ENCODE results near the gene ITPRIPL1. TPM values are rescaled to one million over a fixed set of nuclear protein-coding genes. Genes with fewer than 3 reads are reported as not detected.

The ITPRIPL1 gene
- total and polyA plus RNA-seq, 2 of the 8 experiments (the other 6 are each of a cell fraction or from before 2014, with no cell fraction given) = 10.6 to 16.1 TPM

DNA sequence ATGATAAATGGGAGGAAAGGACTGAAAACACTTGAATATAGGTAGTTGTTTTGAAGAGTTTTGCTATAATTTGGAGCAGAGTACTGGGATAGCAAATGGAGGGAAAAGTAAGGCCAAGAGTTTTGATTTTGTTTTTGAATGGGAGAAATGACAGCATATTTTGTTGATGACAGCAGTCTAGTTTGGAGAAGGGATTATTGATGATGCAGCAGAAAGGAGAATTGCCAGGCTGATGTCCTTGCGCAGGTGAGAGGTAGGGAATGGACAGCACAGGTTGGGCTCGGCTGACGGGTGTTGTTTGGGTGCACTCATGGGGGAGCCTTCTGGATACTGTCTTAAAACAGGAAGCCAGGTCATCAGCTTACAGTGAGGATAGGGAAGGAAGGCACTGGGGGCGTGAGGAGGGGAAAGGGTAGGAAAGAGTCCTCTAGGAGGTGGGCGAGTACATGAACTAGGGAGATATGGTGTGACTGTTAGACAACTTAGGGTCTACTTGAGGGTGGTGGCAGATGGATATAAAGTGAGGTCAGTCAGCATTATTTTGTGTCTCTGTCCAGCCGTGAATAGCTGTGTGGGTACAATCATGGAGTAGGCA is 20.8 kb downstream of the ITPRIPL1 start:
- H3K18ac ChIP-seq (ENCODE audit: extremely low read depth, low read length) = no peak overlapping the region
- ChIA-PET CTCF (ENCODE audit: partially characterized antibody) (interaction anchor here (0.6 to 2.1 kb wide), 18 partner anchors 8 to 164 kb away, joined by 3 to 16 read pairs (median 4); no protein-coding TSS in a partner anchor), POLR2A (ENCODE audit: partially characterized antibody) (interaction anchor here (0.6 to 2.6 kb wide), 10 partner anchors 8 to 72 kb away, joined by 3 to 11 read pairs (median 5); partner anchors contain the start of genes ITPRIPL1 and NCAPH)
- H3K27ac ChIP-seq (ENCODE audit: low read depth, low read length) = no peak overlapping the region
- no peak overlapping the region for H2BK120ac ChIP-seq (replicated peaks; ENCODE audit: low read depth, low read length)
- H3K4me2 ChIP-seq (ENCODE audit: insufficient read depth in 1 of 2, low read depth in 2 of 2, low read length in 2 of 2) = no peak overlapping the region
- H3K56ac ChIP-seq (replicated peaks; ENCODE audit: insufficient read length, low read depth, low read length) = no peak overlapping the region
- H3K4me3 ChIP-seq (ENCODE audit: extremely low read depth in 1 of 4, insufficient read depth in 2 of 4, low read depth in 3 of 4, low read length in 4 of 4) = no peak overlapping the region
- no peak overlapping the region for H3K14ac ChIP-seq (ENCODE audit: insufficient read length)
- no peak for DNase-seq (ENCODE audit: low read depth in 1 of 2, low spot score in 2 of 2)
- FAIRE-seq = no peak
- H4K5ac ChIP-seq (ENCODE audit: insufficient read length, low read depth, low read length) = no peak overlapping the region
- no peak overlapping the region for H3K9ac ChIP-seq (replicated peaks in 1 of 4; ENCODE audit: extremely low read depth in 1 of 4, low read depth in 3 of 4, low read length in 3 of 4)
- no peak overlapping the region for H4K8ac ChIP-seq (ENCODE audit: extremely low read depth, insufficient read depth, low read length)
- 0 out of 2 replicates have a peak, but pooled peaks cover 4% of the 10 kb centered on the region for H3K79me1 ChIP-seq (ENCODE audit: low read depth, low read length)
- no peaks in the 10 kb centered on the region for H3K9me3 ChIP-seq (ENCODE audit: insufficient read depth in 2 of 2, low read depth in 1 of 2, low read length in 1 of 2)
- no peaks in the 10 kb centered on the region for H3K27me3 ChIP-seq (replicated peaks in 1 of 4; ENCODE audit: control insufficient read depth in 3 of 4, extremely low read depth in 1 of 4, insufficient read depth in 3 of 4, low read length in 3 of 4)
- no peaks in the 10 kb centered on the region for H3K23me2 ChIP-seq (ENCODE audit: low read depth, low read length)
- H2BK5ac ChIP-seq (ENCODE audit: low read depth, low read length) = no peak overlapping the region
- peaks cover 27 to 70% (median 68%) of the 10 kb centered on the region in 4 experiments for H3K36me3 ChIP-seq (ENCODE audit: control insufficient read depth in 2 of 4, insufficient read depth in 4 of 4, low read length in 3 of 4)
- H2AK5ac ChIP-seq (ENCODE audit: low read depth, low read length) = no peak overlapping the region
- peaks cover 2 to 5% of the 10 kb centered on the region in 2 experiments for H4K20me1 ChIP-seq (replicated peaks in 1 of 2; ENCODE audit: control insufficient read depth in 1 of 2, insufficient read depth in 2 of 2, low read length in 2 of 2)
- H3K23ac ChIP-seq (ENCODE audit: insufficient read length) = no peak overlapping the region
- no peak overlapping the region for H3K4ac ChIP-seq (replicated peaks; ENCODE audit: insufficient read length, low read depth, low read length)
- H3K79me2 ChIP-seq (ENCODE audit: control insufficient read depth in 1 of 2, insufficient read depth in 2 of 2, low read length in 2 of 2) = peaks cover 0 to 11% of the 10 kb centered on the region in 2 experiments; a peak in 2 of 4 replicates
- no peak overlapping the region for H2BK15ac ChIP-seq (ENCODE audit: low read length)
- no peak overlapping the region for H2AFZ ChIP-seq (ENCODE audit: low read length)
- H2BK20ac ChIP-seq (ENCODE audit: low read length) = no peak overlapping the region
- no peak overlapping the region for H4K91ac ChIP-seq (replicated peaks; ENCODE audit: insufficient read length, low read length)
- 82% methylated on average over 6 of the region's 6 CpGs; no CpG with 5 or more reads in 1 of the 2 experiments for WGBS, 2 experiments (ENCODE audit: extremely low coverage in 1 of 2, insufficient coverage in 1 of 2, insufficient read length in 1 of 2, insufficient replicate concordance in 2 of 2, low coverage in 1 of 2, low lambda C conversion rate in 2 of 2, missing lambda C conversion rate in 1 of 2)
- H2BK12ac ChIP-seq (ENCODE audit: low read depth, low read length) = no peak overlapping the region
- H3K4me1 ChIP-seq (replicated peaks in 1 of 4; ENCODE audit: control insufficient read depth in 3 of 4, insufficient read depth in 4 of 4, low read length in 3 of 4) = no peaks in the 10 kb centered on the region; a peak in 1 of 7 replicates

All from H1 (cell line).